ENCODE data around the gene ERCC6L2. TPM values are rescaled to one million over a fixed set of nuclear protein-coding genes. Genes with fewer than 3 reads are reported as not detected.
A peak's percentile ranks its signal among the peaks of the same experiment; 100 is the strongest.

ERCC6L2 gene, protein sequence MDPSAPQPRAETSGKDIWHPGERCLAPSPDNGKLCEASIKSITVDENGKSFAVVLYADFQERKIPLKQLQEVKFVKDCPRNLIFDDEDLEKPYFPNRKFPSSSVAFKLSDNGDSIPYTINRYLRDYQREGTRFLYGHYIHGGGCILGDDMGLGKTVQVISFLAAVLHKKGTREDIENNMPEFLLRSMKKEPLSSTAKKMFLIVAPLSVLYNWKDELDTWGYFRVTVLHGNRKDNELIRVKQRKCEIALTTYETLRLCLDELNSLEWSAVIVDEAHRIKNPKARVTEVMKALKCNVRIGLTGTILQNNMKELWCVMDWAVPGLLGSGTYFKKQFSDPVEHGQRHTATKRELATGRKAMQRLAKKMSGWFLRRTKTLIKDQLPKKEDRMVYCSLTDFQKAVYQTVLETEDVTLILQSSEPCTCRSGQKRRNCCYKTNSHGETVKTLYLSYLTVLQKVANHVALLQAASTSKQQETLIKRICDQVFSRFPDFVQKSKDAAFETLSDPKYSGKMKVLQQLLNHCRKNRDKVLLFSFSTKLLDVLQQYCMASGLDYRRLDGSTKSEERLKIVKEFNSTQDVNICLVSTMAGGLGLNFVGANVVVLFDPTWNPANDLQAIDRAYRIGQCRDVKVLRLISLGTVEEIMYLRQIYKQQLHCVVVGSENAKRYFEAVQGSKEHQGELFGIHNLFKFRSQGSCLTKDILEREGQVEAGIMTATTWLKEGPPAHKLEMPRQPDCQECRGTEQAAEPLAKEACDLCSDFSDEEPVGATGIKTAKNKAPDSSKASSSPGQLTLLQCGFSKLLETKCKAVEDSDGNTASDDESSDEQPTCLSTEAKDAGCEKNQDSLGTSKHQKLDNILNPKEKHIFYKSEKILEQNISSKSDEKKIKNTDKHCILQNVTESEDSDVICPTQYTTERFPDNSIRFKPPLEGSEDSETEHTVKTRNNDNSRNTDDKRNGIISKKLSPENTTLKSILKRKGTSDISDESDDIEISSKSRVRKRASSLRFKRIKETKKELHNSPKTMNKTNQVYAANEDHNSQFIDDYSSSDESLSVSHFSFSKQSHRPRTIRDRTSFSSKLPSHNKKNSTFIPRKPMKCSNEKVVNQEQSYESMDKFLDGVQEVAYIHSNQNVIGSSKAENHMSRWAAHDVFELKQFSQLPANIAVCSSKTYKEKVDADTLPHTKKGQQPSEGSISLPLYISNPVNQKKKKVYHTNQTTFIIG (N-terminal part only)
- total RNA-seq (ENCODE audit: low replicate concordance), result 60.5 and 77.6 TPM in 2 replicates

DNA sequence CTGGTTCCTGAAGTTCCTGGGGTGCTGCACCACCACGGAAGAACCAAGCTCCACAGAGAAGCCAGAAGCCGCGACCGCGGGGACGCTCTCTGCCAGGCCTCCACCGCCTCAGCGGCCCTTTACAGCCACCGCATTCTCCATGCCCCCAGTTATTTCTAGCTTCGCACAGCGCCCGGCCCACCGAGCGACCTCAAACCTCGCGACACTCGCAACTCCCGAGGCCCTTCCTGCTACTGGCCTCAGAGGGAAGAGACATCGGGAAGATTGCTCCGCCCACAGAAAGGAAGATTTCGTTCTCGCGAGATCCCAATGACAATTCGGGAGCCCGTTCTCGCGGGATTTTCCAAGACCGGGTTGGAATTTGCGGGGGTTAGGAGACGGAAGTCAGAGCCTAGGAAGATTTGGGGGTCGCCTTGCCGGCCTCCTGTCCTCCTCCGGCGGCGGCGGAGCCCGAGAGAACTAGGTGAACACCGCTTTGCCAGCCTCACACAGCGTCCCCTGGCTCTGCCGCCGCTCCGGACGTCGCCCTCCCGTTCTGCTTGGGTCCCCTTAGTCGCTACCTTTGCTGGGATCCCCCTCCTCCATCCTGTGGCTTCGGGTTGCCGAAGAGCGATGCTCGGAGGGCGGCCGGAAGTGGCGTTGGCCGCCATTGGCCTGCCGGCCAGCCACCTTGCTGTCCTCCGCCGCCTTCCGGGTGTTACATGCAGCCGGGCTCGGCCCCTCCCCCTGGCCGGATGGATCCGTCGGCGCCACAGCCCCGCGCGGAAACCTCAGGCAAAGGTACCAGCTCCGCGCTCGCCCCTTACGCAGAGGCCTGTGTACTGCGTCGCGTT is at the start of gene ERCC6L2:
Gene ERCC6L2, plus strand, starts transcription at position 387 of the 833 bp plus-strand sequence. Its CDS starts 348 bp downstream, at position 735.
- H3K27ac ChIP-seq, result peak within 1 kb of the TSS; percentile 99
- no peaks in the 10 kb centered on the region for H3K9me3 ChIP-seq (ENCODE audit: low read depth)
- no peak within 1 kb of the TSS for H3K4me3 ChIP-seq
- no peak within 1 kb of the TSS for H3K9ac ChIP-seq
- peaks cover 14% of the 10 kb centered on the region for H3K4me1 Mint-ChIP-seq
- peaks cover 42% of the 10 kb centered on the region for H3K79me2 ChIP-seq (ENCODE audit: low read depth)
- H3K36me3 Mint-ChIP-seq, result peaks cover 29% of the 10 kb centered on the region
- H4K20me1 ChIP-seq (ENCODE audit: low read depth), result peaks cover 8% of the 10 kb centered on the region
- peak within 1 kb of the TSS; percentile 98 for H3K27ac Mint-ChIP-seq
- H3K36me3 ChIP-seq, result no peaks in the 10 kb centered on the region
- H2AFZ ChIP-seq (replicated peaks), result peak within 1 kb of the TSS; percentile 95
- H3K4me3 Mint-ChIP-seq, result no peak within 1 kb of the TSS
- H3K27me3 ChIP-seq, result no peaks in the 10 kb centered on the region
- TF ChIP-seq EZH2phosphoT487 (IDR thresholded peaks at IDR 0.05) (no peak), EZH2 (IDR thresholded peaks at IDR 0.05) (no peak)
- TF ChIP-seq, protein P1, sequence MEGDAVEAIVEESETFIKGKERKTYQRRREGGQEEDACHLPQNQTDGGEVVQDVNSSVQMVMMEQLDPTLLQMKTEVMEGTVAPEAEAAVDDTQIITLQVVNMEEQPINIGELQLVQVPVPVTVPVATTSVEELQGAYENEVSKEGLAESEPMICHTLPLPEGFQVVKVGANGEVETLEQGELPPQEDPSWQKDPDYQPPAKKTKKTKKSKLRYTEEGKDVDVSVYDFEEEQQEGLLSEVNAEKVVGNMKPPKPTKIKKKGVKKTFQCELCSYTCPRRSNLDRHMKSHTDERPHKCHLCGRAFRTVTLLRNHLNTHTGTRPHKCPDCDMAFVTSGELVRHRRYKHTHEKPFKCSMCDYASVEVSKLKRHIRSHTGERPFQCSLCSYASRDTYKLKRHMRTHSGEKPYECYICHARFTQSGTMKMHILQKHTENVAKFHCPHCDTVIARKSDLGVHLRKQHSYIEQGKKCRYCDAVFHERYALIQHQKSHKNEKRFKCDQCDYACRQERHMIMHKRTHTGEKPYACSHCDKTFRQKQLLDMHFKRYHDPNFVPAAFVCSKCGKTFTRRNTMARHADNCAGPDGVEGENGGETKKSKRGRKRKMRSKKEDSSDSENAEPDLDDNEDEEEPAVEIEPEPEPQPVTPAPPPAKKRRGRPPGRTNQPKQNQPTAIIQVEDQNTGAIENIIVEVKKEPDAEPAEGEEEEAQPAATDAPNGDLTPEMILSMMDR (IDR thresholded peaks at IDR 0.05), result no peak
- H3K4me1 ChIP-seq, result peaks cover 10% of the 10 kb centered on the region
- peak; percentile 99 for DNase-seq (ENCODE audit: low spot score)
- no peak within 1 kb of the TSS for H3K4me2 ChIP-seq
- H3F3A ChIP-seq (ENCODE audit: low read depth), result peaks cover 12% of the 10 kb centered on the region
- peaks cover 1% of the 10 kb centered on the region for H3K9me3 Mint-ChIP-seq
- H3K27me3 Mint-ChIP-seq (ENCODE audit: insufficient read depth, low read depth), result peaks cover 2% of the 10 kb centered on the region

DNA sequence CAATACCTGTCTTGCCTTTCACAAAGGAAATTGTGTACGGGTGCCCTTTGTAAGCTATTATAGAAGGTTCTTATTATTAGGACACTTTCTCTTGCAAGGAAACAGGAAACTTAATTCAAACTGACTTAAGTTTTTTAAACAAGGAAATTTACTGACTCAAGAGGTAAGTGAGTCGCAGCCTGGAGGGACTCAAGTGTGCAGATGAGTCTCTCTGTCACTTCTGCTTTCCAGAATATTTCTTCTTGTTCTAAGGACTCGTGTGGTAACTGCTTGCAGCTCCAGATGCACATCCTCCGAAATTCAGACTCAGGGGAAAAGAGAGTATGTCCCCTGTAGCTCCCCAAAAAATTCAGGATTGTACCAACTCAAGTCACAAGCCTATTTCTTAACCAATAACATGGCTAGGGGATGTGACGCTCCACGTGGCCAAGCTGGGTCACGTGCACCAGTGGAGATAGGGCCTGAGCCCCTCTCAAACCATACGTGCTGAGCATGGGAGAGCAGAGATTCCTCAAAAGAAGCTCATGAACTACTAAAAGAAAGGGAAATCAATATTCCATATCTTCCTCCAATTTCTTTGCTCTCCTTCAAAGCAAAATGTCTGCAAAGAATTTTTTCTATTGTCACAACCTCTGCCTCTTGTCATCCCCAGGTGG is 49.2 kb upstream of the ERCC6L2 start:
- Mint-ChIP-seq H3K27me3 (ENCODE audit: insufficient read depth, low read depth) (no peaks in the 10 kb centered on the region), H3K27ac (no peak overlapping the region), H3K36me3 (peaks cover 6% of the 10 kb centered on the region), H3K9me3 (no peaks in the 10 kb centered on the region), H3K4me1 (no peaks in the 10 kb centered on the region), H3K4me3 (no peak overlapping the region)
- Histone ChIP-seq H3K27ac (no peak overlapping the region), H3K79me2 (ENCODE audit: low read depth) (no peaks in the 10 kb centered on the region), H3K9ac (no peak overlapping the region), H3K4me3 (no peak overlapping the region), H3K36me3 (no peaks in the 10 kb centered on the region), H3K9me3 (ENCODE audit: low read depth) (no peaks in the 10 kb centered on the region), H3F3A (ENCODE audit: low read depth) (no peaks in the 10 kb centered on the region), H3K27me3 (no peaks in the 10 kb centered on the region), H3K4me2 (no peak overlapping the region), H2AFZ (replicated peaks) (no peak overlapping the region), H3K4me1 (no peaks in the 10 kb centered on the region), H4K20me1 (ENCODE audit: low read depth) (no peaks in the 10 kb centered on the region)
- no peak for DNase-seq (ENCODE audit: low spot score)
- TF ChIP-seq, protein P1 (IDR thresholded peaks at IDR 0.05), result no peak
- no peak for TF ChIP-seq EZH2phosphoT487 (IDR thresholded peaks at IDR 0.05)

Data from neural progenitor cell (in vitro differentiated cells).